ENCODE measurements around the gene MOV10L1. TPM values are rescaled to one million over a fixed set of nuclear protein-coding genes. Genes with fewer than 3 reads are reported as not detected.

Gene MOV10L1
- total RNA-seq, 5 donors from 2014 or later (not counting 1 experiment from before 2014, with no cell fraction given) = 0.44 TPM; not detected in 4

- DNase-seq (no peak), ATAC-seq (replicated peaks in 1 of 4) (peak; percentile 0 to 2 (median 0))
- ChIA-PET CTCF (no interaction called here), POLR2A (interaction anchor here in 1 of 2 donors (1.2 kb wide), 1 partner anchor 19 kb away, joined by 3 read pairs; no protein-coding TSS in a partner anchor)
- Mint-ChIP-seq H3K9me3 (no peaks in the 10 kb centered on the region), H3K27ac (peak overlapping the region; percentile 95 to 99), H3K27me3 (no peaks in the 10 kb centered on the region), H3K4me3 (peak overlapping the region; percentile 90 to 98 (median 90)), H3K36me3 (no peaks in the 10 kb centered on the region), H3K4me1 (peaks cover 35 to 54% (median 49%) of the 10 kb centered on the region in 3 donors)
- Histone ChIP-seq H3K27ac (ENCODE audit: low read length) (peak overlapping the region; percentile 93), H3K27me3 (replicated peaks in 1 of 2; ENCODE audit: control insufficient read depth in 2 of 2, extremely low read depth in 1 of 2, insufficient read depth in 2 of 2, low read length in 1 of 2) (peaks cover 0 to 4% of the 10 kb centered on the region in 2 experiments), H3K9me3 (no peaks in the 10 kb centered on the region), H3K4me3 (ENCODE audit: control insufficient read depth in 1 of 2, extremely low read depth in 1 of 2, low read length in 1 of 2) (peak overlapping the region; percentile 88 to 96), H3K4me1 (ENCODE audit: control insufficient read depth in 1 of 2, extremely low read depth in 1 of 2, insufficient read depth in 2 of 2, low read length in 2 of 2) (peaks cover 36 to 90% of the 10 kb centered on the region in 2 experiments), H3K36me3 (ENCODE audit: control insufficient read depth in 2 of 2, extremely low read depth in 1 of 2, insufficient read depth in 1 of 2, low read length in 1 of 2) (peaks cover 9 to 17% of the 10 kb centered on the region in 2 donors)
- 0% methylated on average over 2 of the region's 4 CpGs for WGBS (ENCODE audit: insufficient coverage)
These were observed 100.0 kb downstream of the MOV10L1 start for GRCh38 chr22:50189849-50190181.

- Mint-ChIP-seq H3K4me3 (peak overlapping the region; percentile 90 to 98 (median 90)), H3K36me3 (no peaks in the 10 kb centered on the region), H3K9me3 (no peaks in the 10 kb centered on the region), H3K4me1 (peaks cover 35 to 54% (median 49%) of the 10 kb centered on the region in 3 donors), H3K27ac (peak overlapping the region; percentile 95 to 99), H3K27me3 (no peaks in the 10 kb centered on the region)
- Histone ChIP-seq H3K27ac (ENCODE audit: low read length) (peak overlapping the region; percentile 93), H3K4me1 (ENCODE audit: control insufficient read depth in 1 of 2, extremely low read depth in 1 of 2, insufficient read depth in 2 of 2, low read length in 2 of 2) (peaks cover 33 to 88% of the 10 kb centered on the region in 2 experiments), H3K36me3 (ENCODE audit: control insufficient read depth in 2 of 2, extremely low read depth in 1 of 2, insufficient read depth in 1 of 2, low read length in 1 of 2) (peaks cover 13 to 21% of the 10 kb centered on the region in 2 donors), H3K9me3 (no peaks in the 10 kb centered on the region), H3K4me3 (ENCODE audit: control insufficient read depth in 1 of 2, extremely low read depth in 1 of 2, low read length in 1 of 2) (peak overlapping the region; percentile 88 to 96), H3K27me3 (replicated peaks in 1 of 2; ENCODE audit: control insufficient read depth in 2 of 2, extremely low read depth in 1 of 2, insufficient read depth in 2 of 2, low read length in 1 of 2) (peaks cover 0 to under 1% of the 10 kb centered on the region in 2 experiments)
- under 1% methylated on average over 43 of the region's 43 CpGs for WGBS (ENCODE audit: insufficient coverage)
- DNase-seq (peak; percentile 70 to 92 (median 79)), ATAC-seq (replicated peaks in 1 of 4) (peak; percentile 54 to 61 (median 58))
- ChIA-PET CTCF (no interaction called here), POLR2A (interaction anchor here (0.5 to 1.2 kb wide), 3 partner anchors 18 to 315 kb away, joined by 3 to 4 read pairs (median 3); no protein-coding TSS in a partner anchor)
These were observed 100.6 kb downstream of the MOV10L1 start for GRCh38 chr22:50190182-50190940.

GRCh38 chr22:50190941-50191741 is 101.3 kb downstream of the MOV10L1 start:
- ATAC-seq (replicated peaks in 1 of 4) (peak; percentile 65 to 76 (median 67)), DNase-seq (peak; percentile 44 to 93 (median 86))
- Mint-ChIP-seq H3K36me3 (no peaks in the 10 kb centered on the region), H3K4me1 (peaks cover 35 to 52% (median 47%) of the 10 kb centered on the region in 3 donors), H3K4me3 (peak overlapping the region; percentile 90 to 98 (median 90)), H3K9me3 (no peaks in the 10 kb centered on the region), H3K27ac (peak overlapping the region; percentile 95 to 99), H3K27me3 (no peaks in the 10 kb centered on the region)
- Histone ChIP-seq H3K4me1 (ENCODE audit: control insufficient read depth in 1 of 2, extremely low read depth in 1 of 2, insufficient read depth in 2 of 2, low read length in 2 of 2) (peaks cover 33 to 87% of the 10 kb centered on the region in 2 experiments), H3K9me3 (no peaks in the 10 kb centered on the region), H3K4me3 (ENCODE audit: control insufficient read depth in 1 of 2, extremely low read depth in 1 of 2, low read length in 1 of 2) (peak overlapping the region; percentile 88 to 96), H3K27ac (ENCODE audit: low read length) (peak overlapping the region; percentile 93), H3K27me3 (replicated peaks in 1 of 2; ENCODE audit: control insufficient read depth in 2 of 2, extremely low read depth in 1 of 2, insufficient read depth in 2 of 2, low read length in 1 of 2) (no peaks in the 10 kb centered on the region), H3K36me3 (ENCODE audit: control insufficient read depth in 2 of 2, extremely low read depth in 1 of 2, insufficient read depth in 1 of 2, low read length in 1 of 2) (peaks cover 13 to 28% of the 10 kb centered on the region in 2 donors)
- POLR2A ChIA-PET = interaction anchor here (0.5 to 0.8 kb wide), 4 partner anchors 57 to 352 kb away, joined by 3 to 4 read pairs (median 3); no protein-coding TSS in a partner anchor
- CTCF ChIA-PET = no interaction called here
- 3% methylated on average over 15 of the region's 18 CpGs for WGBS (ENCODE audit: insufficient coverage)

GRCh38 chr22:50192436-50193204 is 102.8 kb downstream of the MOV10L1 start:
- H3K27me3 Mint-ChIP-seq = no peaks in the 10 kb centered on the region
- ChIA-PET POLR2A (interaction anchor here in 1 of 2 donors (0.6 kb wide), 1 partner anchor 50 kb away, joined by 3 read pairs; no protein-coding TSS in a partner anchor), CTCF (no interaction called here)
- no peaks in the 10 kb centered on the region for H3K9me3 ChIP-seq
- peaks cover 30 to 74% of the 10 kb centered on the region in 2 experiments for H3K4me1 ChIP-seq (ENCODE audit: control insufficient read depth in 1 of 2, extremely low read depth in 1 of 2, insufficient read depth in 2 of 2, low read length in 2 of 2)
- H3K36me3 ChIP-seq (ENCODE audit: control insufficient read depth in 2 of 2, extremely low read depth in 1 of 2, insufficient read depth in 1 of 2, low read length in 1 of 2) = peaks cover 13 to 36% of the 10 kb centered on the region in 2 donors
- DNase-seq = peak; percentile 32 to 82 (median 67)
- H3K27ac Mint-ChIP-seq = peak overlapping the region; percentile 95 to 99
- no peaks in the 10 kb centered on the region for H3K27me3 ChIP-seq (replicated peaks in 1 of 2; ENCODE audit: control insufficient read depth in 2 of 2, extremely low read depth in 1 of 2, insufficient read depth in 2 of 2, low read length in 1 of 2)
- H3K4me3 Mint-ChIP-seq = peak overlapping the region; percentile 90 to 98 (median 90)
- no peaks in the 10 kb centered on the region for H3K36me3 Mint-ChIP-seq
- peak; percentile 9 to 37 (median 22) for ATAC-seq (replicated peaks in 1 of 4)
- peaks cover 30 to 43% (median 39%) of the 10 kb centered on the region in 3 donors for H3K4me1 Mint-ChIP-seq
- WGBS (ENCODE audit: insufficient coverage) = 32% methylated on average over 19 of the region's 25 CpGs
- peak overlapping the region; percentile 93 for H3K27ac ChIP-seq (ENCODE audit: low read length)
- H3K9me3 Mint-ChIP-seq = no peaks in the 10 kb centered on the region
- peak overlapping the region; percentile 39 to 88 for H3K4me3 ChIP-seq (ENCODE audit: control insufficient read depth in 1 of 2, extremely low read depth in 1 of 2, low read length in 1 of 2)

GRCh38 chr22:50193621-50194020 is 103.8 kb downstream of the MOV10L1 start:
- no peak overlapping the region for H3K4me3 Mint-ChIP-seq
- no peak for ATAC-seq (replicated peaks in 1 of 4)

More at GRCh38 chr22:50193621-50194020, 103.8 kb downstream of the MOV10L1 start:
- no peaks in the 10 kb centered on the region for H3K9me3 Mint-ChIP-seq
- Histone ChIP-seq H3K36me3 (ENCODE audit: control insufficient read depth in 2 of 2, extremely low read depth in 1 of 2, insufficient read depth in 1 of 2, low read length in 1 of 2) (peaks cover 13 to 40% of the 10 kb centered on the region in 2 donors), H3K4me3 (ENCODE audit: control insufficient read depth in 1 of 2, extremely low read depth in 1 of 2, low read length in 1 of 2) (no peak overlapping the region), H3K27me3 (replicated peaks in 1 of 2; ENCODE audit: control insufficient read depth in 2 of 2, extremely low read depth in 1 of 2, insufficient read depth in 2 of 2, low read length in 1 of 2) (no peaks in the 10 kb centered on the region), H3K27ac (ENCODE audit: low read length) (no peak overlapping the region), H3K4me1 (ENCODE audit: control insufficient read depth in 1 of 2, extremely low read depth in 1 of 2, insufficient read depth in 2 of 2, low read length in 2 of 2) (peaks cover 28 to 65% of the 10 kb centered on the region in 2 experiments), H3K9me3 (no peaks in the 10 kb centered on the region)
- WGBS (ENCODE audit: insufficient coverage) = 89% methylated on average over 4 of the region's 8 CpGs
- H3K4me1 Mint-ChIP-seq = peaks cover 30 to 39% (median 35%) of the 10 kb centered on the region in 3 donors
- DNase-seq = no peak
- no peak overlapping the region for H3K27ac Mint-ChIP-seq
- H3K27me3 Mint-ChIP-seq = no peaks in the 10 kb centered on the region
- ChIA-PET POLR2A (no interaction called here), CTCF (no interaction called here)
- H3K36me3 Mint-ChIP-seq = no peaks in the 10 kb centered on the region
